K562 (cell line): ENCODE data around the gene ZNF500. TPM values are rescaled to one million over a fixed set of nuclear protein-coding genes. Genes with fewer than 3 reads are reported as not detected.

Source experiments
- COPS2 ChIP-seq: fragments of 450-650 bp; conservative IDR thresholded peaks from 2 replicates; pipeline ENCODE4 v1.6.1; 2016; ENCODE audit warnings: mild to moderate bottlenecking, moderate library complexity
- CREB1 ChIP-seq, 2 experiments: sonication (generic) in 1 of 2; formaldehyde crosslinking in 1 of 2; IDR thresholded peaks; 2 replicates each; pipeline versions ENCODE4 v1.6.1 to v1.8.0; 2012 to 2022; ENCODE audit warnings: inconsistent platforms in 1 of 2, mild to moderate bottlenecking in 1 of 2, missing genetic modification reagents in 1 of 2, moderate library complexity in 1 of 2
- CSDE1 ChIP-seq, 2 experiments: fragments of 450-650 bp; IDR thresholded peaks; 2 replicates each; pipeline ENCODE4 v1.6.1; 2016; ENCODE audit warnings: mild to moderate bottlenecking in 1 of 2
- FIP1L1 ChIP-seq: fragments of 200-400 bp; formaldehyde crosslinking; IDR thresholded peaks from 2 replicates; pipeline ENCODE4 v1.6.1; 2018; ENCODE audit warnings: mild to moderate bottlenecking, low read depth, low read length; ENCODE audit not compliant: poor library complexity, severe bottlenecking
- HDAC2 ChIP-seq: fragments of 450-650 bp; IDR thresholded peaks from 2 replicates; pipeline ENCODE4 v1.6.1; 2016; ENCODE audit warnings: mild to moderate bottlenecking
- IFI16 ChIP-seq: fragments of 250-450 bp; sonication (Bioruptor Pico); IDR thresholded peaks from 2 replicates; pipeline ENCODE4 v2.1.2; 2022; ENCODE audit warnings: mild to moderate bottlenecking, inconsistent platforms
- LCOR ChIP-seq: sonication (generic); formaldehyde crosslinking; IDR thresholded peaks from 2 replicates; pipeline ENCODE4 v1.8.0; 2022; ENCODE audit warnings: mild to moderate bottlenecking, missing genetic modification reagents
- NONO ChIP-seq, 2 experiments: fragments of 200-400 bp in 1 of 2; fragments of 450-650 bp in 1 of 2; formaldehyde crosslinking in 1 of 2; IDR thresholded peaks; 2 replicates each; pipeline ENCODE4 v1.6.1; 2017; ENCODE audit warnings: low read depth in 2 of 2, mild to moderate bottlenecking in 2 of 2, moderate library complexity in 2 of 2, low read length in 1 of 2
- NR2C1 ChIP-seq, 2 experiments: fragments of 450-650 bp; IDR thresholded peaks; 2 replicates each; pipeline ENCODE4 v1.6.1; 2017; ENCODE audit warnings: mild to moderate bottlenecking in 2 of 2, antibody characterized with exemption in 1 of 2, inconsistent platforms in 1 of 2, missing compliant biosample characterization in 1 of 2, missing genetic modification characterization in 1 of 2
- NR3C1 ChIP-seq: sonication (generic); formaldehyde crosslinking; IDR thresholded peaks from 2 replicates; pipeline ENCODE4 v1.8.1; 2022; ENCODE audit warnings: missing genetic modification reagents
- NRF1 ChIP-seq, 2 experiments: fragments of 450-650 bp; IDR thresholded peaks in 1 of 2; conservative IDR thresholded peaks in 1 of 2; 2 replicates each; pipeline ENCODE4 v1.6.1; 2014; ENCODE audit warnings: mild to moderate bottlenecking in 2 of 2
- PHB ChIP-seq: fragments of 250-450 bp; sonication (Bioruptor Pico); IDR thresholded peaks from 2 replicates; pipeline ENCODE4 v1.5.0; 2021
- RAD51 ChIP-seq: fragments of 450-650 bp; IDR thresholded peaks from 2 replicates; pipeline ENCODE4 v1.7.1; 2016; ENCODE audit warnings: low read depth, mild to moderate bottlenecking, borderline replicate concordance
- RBM15 ChIP-seq: fragments of 200-400 bp; formaldehyde crosslinking; IDR thresholded peaks from 2 replicates; pipeline ENCODE4 v1.6.1; 2018; ENCODE audit warnings: mild to moderate bottlenecking, low read length, moderate library complexity; ENCODE audit not compliant: insufficient read depth
- RNF2 ChIP-seq: sonication (generic); IDR thresholded peaks from 2 replicates; pipeline ENCODE4 v1.6.1; 2016
- SAFB ChIP-seq: fragments of 200-400 bp; formaldehyde crosslinking; IDR thresholded peaks from 2 replicates; pipeline ENCODE4 v1.6.1; 2017; ENCODE audit warnings: low read depth, low read length, borderline replicate concordance
- SMAD4 ChIP-seq: fragments of 250-450 bp; sonication (Bioruptor Pico); conservative IDR thresholded peaks from 2 replicates; pipeline ENCODE4 v1.8.0; 2021; ENCODE audit warnings: inconsistent platforms, mild to moderate bottlenecking, moderate library complexity
- SMC3 ChIP-seq: conservative IDR thresholded peaks from 2 replicates; pipeline ENCODE4 v1.6.1; 2011; ENCODE audit warnings: low read depth, low read length, improper control_type of control experiment; ENCODE audit not compliant: insufficient read depth
- SRSF7 ChIP-seq: fragments of 200-400 bp; formaldehyde crosslinking; optimal IDR thresholded peaks from 2 replicates; pipeline ENCODE3; 2017; ENCODE audit warnings: mild to moderate bottlenecking, low read depth, low read length
- XRCC5 ChIP-seq: fragments of 200-400 bp; formaldehyde crosslinking; IDR thresholded peaks from 2 replicates; pipeline ENCODE4 v1.6.1; 2017; ENCODE audit warnings: low read depth, mild to moderate bottlenecking, low read length
- ZNF197 ChIP-seq: fragments of 200-800 bp; sonication (Bioruptor generic); IDR thresholded peaks from 2 replicates; pipeline ENCODE4 v1.6.1; 2016; ENCODE audit warnings: low read depth, missing genetic modification characterization, missing compliant biosample characterization
- ZNF696 ChIP-seq: fragments of 250-450 bp; sonication (Bioruptor Pico); conservative IDR thresholded peaks from 2 replicates; pipeline ENCODE4 v1.4.0; 2020; ENCODE audit warnings: mild to moderate bottlenecking, moderate library complexity
- ZNF699 ChIP-seq: fragments of 250-450 bp; sonication (Bioruptor Pico); IDR thresholded peaks from 2 replicates; pipeline ENCODE4 v1.8.0; 2021; ENCODE audit warnings: mild to moderate bottlenecking, moderate library complexity; ENCODE audit not compliant: insufficient replicate concordance
- polyA plus RNA-seq, 8 experiments: library from polyadenylated mRNA; depleted of rRNA in 4 of 8; stranded (reverse) in 5 of 8; unstranded in 3 of 8; fragments of >200 nt; fragmentation: Nextera tagmentation in 2 of 8; fragmentation: Illumina TruSeq in 1 of 8; extraction: Ambion mirVana in 2 of 8; extraction: Trizol in 1 of 8; gene quantifications; 2 replicates each; pipeline versions ENCODE4 v1.2.1 to v1.2.3, GENCODE V29; 2011 to 2014; ENCODE audit warnings: inconsistent platforms in 1 of 8, missing spikeins in 1 of 8
- total RNA-seq, 7 experiments: library from RNA; depleted of rRNA in 6 of 7; stranded (reverse); fragments of >200 nt in 6 of 7; fragmentation: Illumina TruSeq in 2 of 7; extraction: Trizol in 2 of 7; gene quantifications; 2 replicates each; pipeline versions ENCODE4 v1.2.1 to v1.2.3, GENCODE V29; 2011 to 2021; ENCODE audit warnings: low replicate concordance in 1 of 7
- TF ChIP-seq, protein P1 (sequence below): fragments of 250-450 bp; sonication (Bioruptor Pico); IDR thresholded peaks from 2 replicates; pipeline ENCODE4 v1.4.0; 2020
- TF ChIP-seq, protein P2 (sequence below): sonication (generic); formaldehyde crosslinking; IDR thresholded peaks from 2 replicates; pipeline ENCODE4 v1.8.0; 2023; ENCODE audit warnings: mild to moderate bottlenecking, missing genetic modification reagents

ZNF500 gene
- total and polyA plus RNA-seq, 9 of the 15 experiments (the other 6 are each of a cell fraction or from before 2014, with no cell fraction given), result 0.80 to 20.8 (median 5.3) TPM

DNA sequence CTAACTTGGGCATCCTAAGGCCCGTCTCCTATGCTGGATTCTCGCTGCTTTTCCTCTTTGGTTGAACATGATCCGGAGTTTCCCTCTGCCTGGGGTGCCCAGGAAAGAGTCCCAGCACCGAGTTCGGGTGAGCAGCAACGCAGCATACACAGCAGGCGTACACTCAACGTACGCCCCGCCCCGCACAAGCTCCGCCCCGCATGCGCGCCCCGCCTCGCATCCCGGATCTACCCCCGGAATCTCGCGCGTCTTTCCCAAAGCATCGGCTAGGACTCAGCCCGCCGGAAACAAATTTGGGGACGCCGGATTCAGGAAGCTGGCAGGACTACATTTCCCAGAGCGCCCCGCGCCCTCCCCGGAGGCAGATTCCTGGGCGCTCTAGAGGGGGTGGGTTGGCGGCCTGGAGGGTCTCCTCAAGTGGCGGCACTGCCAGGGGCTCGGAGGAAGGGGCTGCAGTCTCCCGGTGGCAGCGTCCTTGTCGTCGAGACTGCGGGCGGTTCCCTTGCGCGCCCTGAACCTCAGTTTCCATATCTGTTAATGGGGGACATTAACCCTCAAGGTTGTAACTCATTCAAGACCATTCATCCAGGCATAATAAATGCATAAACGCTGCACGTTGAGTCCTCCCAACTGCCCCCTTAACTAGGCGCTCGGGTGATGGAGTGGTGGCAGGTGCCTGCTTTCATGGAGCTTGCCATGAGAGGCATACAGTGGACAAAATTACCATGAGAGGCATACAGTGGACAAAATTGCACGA lies 1.8 kb upstream of the ZNF500 start (continued):
- TF ChIP-seq, protein P1, sequence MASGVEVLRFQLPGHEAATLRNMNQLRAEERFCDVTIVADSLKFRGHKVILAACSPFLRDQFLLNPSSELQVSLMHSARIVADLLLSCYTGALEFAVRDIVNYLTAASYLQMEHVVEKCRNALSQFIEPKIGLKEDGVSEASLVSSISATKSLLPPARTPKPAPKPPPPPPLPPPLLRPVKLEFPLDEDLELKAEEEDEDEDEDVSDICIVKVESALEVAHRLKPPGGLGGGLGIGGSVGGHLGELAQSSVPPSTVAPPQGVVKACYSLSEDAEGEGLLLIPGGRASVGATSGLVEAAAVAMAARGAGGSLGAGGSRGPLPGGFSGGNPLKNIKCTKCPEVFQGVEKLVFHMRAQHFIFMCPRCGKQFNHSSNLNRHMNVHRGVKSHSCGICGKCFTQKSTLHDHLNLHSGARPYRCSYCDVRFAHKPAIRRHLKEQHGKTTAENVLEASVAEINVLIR (CRISPR knock-in tag), result no peak
- TF ChIP-seq FIP1L1 (no peak), COPS2 (no peak), NONO (IDR thresholded peaks at IDR 0.05; ENCODE audit: low read depth in 2 of 2, low read length in 1 of 2) (no peak), RAD51 (no peak), ZNF696 (CRISPR knock-in tag) (no peak), IFI16 (CRISPR knock-in tag) (no peak), SMC3 (no peak), PHB (CRISPR knock-in tag) (no peak), ZNF197 (CRISPR knock-in tag) (no peak), CSDE1 (IDR thresholded peaks at IDR 0.05) (no peak), RBM15 (no peak), LCOR (CRISPR knock-in tag) (peak; percentile 98), RNF2 (no peak), SAFB (no peak), NRF1 (conservative IDR thresholded peaks at IDR 0.05 in 1 of 2, IDR thresholded peaks at IDR 0.05 in 1 of 2) (peak; percentile 96), CREB1 (IDR thresholded peaks at IDR 0.05) (no peak; the same call in 1 of the 2 replicates), CREB1 (CRISPR knock-in tag; IDR thresholded peaks at IDR 0.05) (no peak; the same call in 1 of the 2 replicates), XRCC5 (no peak), NR2C1 (IDR thresholded peaks at IDR 0.05) (peak; percentile 73), NR2C1 (tag; IDR thresholded peaks at IDR 0.05) (peak; percentile 87), HDAC2 (peak; percentile 88; the same call in 1 of the 2 replicates), SMAD4 (CRISPR knock-in tag) (no peak), ZNF699 (no peak), NR3C1 (CRISPR knock-in tag) (no peak), SRSF7 (no peak)
- TF ChIP-seq, protein P2, sequence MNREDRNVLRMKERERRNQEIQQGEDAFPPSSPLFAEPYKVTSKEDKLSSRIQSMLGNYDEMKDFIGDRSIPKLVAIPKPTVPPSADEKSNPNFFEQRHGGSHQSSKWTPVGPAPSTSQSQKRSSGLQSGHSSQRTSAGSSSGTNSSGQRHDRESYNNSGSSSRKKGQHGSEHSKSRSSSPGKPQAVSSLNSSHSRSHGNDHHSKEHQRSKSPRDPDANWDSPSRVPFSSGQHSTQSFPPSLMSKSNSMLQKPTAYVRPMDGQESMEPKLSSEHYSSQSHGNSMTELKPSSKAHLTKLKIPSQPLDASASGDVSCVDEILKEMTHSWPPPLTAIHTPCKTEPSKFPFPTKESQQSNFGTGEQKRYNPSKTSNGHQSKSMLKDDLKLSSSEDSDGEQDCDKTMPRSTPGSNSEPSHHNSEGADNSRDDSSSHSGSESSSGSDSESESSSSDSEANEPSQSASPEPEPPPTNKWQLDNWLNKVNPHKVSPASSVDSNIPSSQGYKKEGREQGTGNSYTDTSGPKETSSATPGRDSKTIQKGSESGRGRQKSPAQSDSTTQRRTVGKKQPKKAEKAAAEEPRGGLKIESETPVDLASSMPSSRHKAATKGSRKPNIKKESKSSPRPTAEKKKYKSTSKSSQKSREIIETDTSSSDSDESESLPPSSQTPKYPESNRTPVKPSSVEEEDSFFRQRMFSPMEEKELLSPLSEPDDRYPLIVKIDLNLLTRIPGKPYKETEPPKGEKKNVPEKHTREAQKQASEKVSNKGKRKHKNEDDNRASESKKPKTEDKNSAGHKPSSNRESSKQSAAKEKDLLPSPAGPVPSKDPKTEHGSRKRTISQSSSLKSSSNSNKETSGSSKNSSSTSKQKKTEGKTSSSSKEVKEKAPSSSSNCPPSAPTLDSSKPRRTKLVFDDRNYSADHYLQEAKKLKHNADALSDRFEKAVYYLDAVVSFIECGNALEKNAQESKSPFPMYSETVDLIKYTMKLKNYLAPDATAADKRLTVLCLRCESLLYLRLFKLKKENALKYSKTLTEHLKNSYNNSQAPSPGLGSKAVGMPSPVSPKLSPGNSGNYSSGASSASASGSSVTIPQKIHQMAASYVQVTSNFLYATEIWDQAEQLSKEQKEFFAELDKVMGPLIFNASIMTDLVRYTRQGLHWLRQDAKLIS (CRISPR knock-in tag), result no peak
